Erythroblast (primary cell): ENCODE results near the gene HMGN1.
A peak's percentile ranks its signal among the peaks of the same experiment; 100 is the strongest.

Experiments
- DNase-seq, 2 experiments: peaks; one replicate each; lab custom pipeline; 2025; lab: John Stamatoyannopoulos, UW
- GATA1 ChIP-seq: IDR thresholded peaks from 2 replicates; pipeline ENCODE4 v1.6.1; 2011; ENCODE audit warnings: low read depth, mild to moderate bottlenecking, control low read depth, low read length, moderate library complexity
- POLR2A ChIP-seq: IDR thresholded peaks from 2 replicates; pipeline ENCODE4 v1.6.1; 2011; ENCODE audit warnings: mild to moderate bottlenecking, low read length

The HMGN1 gene

GRCh38 chr21:39334611-39335010 is 14.3 kb downstream of the HMGN1 start:
- TF ChIP-seq GATA1 (no peak), POLR2A (no peak)
- no peak for DNase-seq

- TF ChIP-seq GATA1 (no peak), POLR2A (no peak)
- no peak for DNase-seq
Measured at GRCh38 chr21:39332175-39332574, 16.7 kb downstream of the HMGN1 start.

GRCh38 chr21:39330001-39330400 is 18.9 kb downstream of the HMGN1 start:
- TF ChIP-seq GATA1 = no peak
- no peak for TF ChIP-seq POLR2A
- DNase-seq = no peak

GRCh38 chr21:39327727-39328126 is 21.2 kb downstream of the HMGN1 start:
- TF ChIP-seq GATA1 = no peak
- TF ChIP-seq POLR2A = no peak
- no peak for DNase-seq

- DNase-seq = no peak
- TF ChIP-seq GATA1 = no peak
- TF ChIP-seq POLR2A = no peak
Measured at GRCh38 chr21:39326607-39327307, 22.1 kb downstream of the HMGN1 start.

GRCh38 chr21:39325458-39325857 is 23.4 kb downstream of the HMGN1 start:
- no peak for DNase-seq
- TF ChIP-seq GATA1 = no peak
- no peak for TF ChIP-seq POLR2A

GRCh38 chr21:39321424-39321823 is 27.5 kb downstream of the HMGN1 start:
- TF ChIP-seq POLR2A = no peak
- no peak for TF ChIP-seq GATA1
- no peak for DNase-seq

GRCh38 chr21:39319814-39320332 is 29.0 kb downstream of the HMGN1 start:
- no peak for TF ChIP-seq POLR2A
- TF ChIP-seq GATA1 = no peak
- peak in 1 of 2 experiments; percentile 20 for DNase-seq

- TF ChIP-seq GATA1 (no peak), POLR2A (no peak)
- DNase-seq = no peak
Measured at GRCh38 chr21:39319251-39319756, 29.6 kb downstream of the HMGN1 start.

- no peak for DNase-seq
- no peak for TF ChIP-seq GATA1
- no peak for TF ChIP-seq POLR2A
Measured at GRCh38 chr21:39318091-39318959, 30.6 kb downstream of the HMGN1 start.

GRCh38 chr21:39317134-39318090 is 31.5 kb downstream of the HMGN1 start:
- DNase-seq = peak; percentile 29 to 56
- TF ChIP-seq GATA1 (no peak), POLR2A (no peak)

- TF ChIP-seq GATA1 (no peak), POLR2A (no peak)
- DNase-seq = no peak
Measured at GRCh38 chr21:39316729-39317128, 32.2 kb downstream of the HMGN1 start.

- peak in 1 of 2 experiments; percentile 13 for DNase-seq
- no peak for TF ChIP-seq POLR2A
- TF ChIP-seq GATA1 = no peak
Measured at GRCh38 chr21:39315603-39316445, 33.1 kb downstream of the HMGN1 start.
